Mammary epithelial cell (primary cell): ENCODE measurements around the gene EPHB2.

Experiments
- EZH2 ChIP-seq: IDR thresholded peaks from 2 replicates; pipeline ENCODE4 v1.6.1; 2012; ENCODE audit warnings: low read length, inconsistent platforms, borderline replicate concordance
- TF ChIP-seq, protein P1 (sequence below), 2 donors: IDR thresholded peaks in 1 of 2; conservative IDR thresholded peaks in 1 of 2; 2 replicates each; pipeline ENCODE4 v1.5.1; 2011 to 2012; ENCODE audit warnings: inconsistent platforms in 2 of 2, low read length in 2 of 2, mild to moderate bottlenecking in 2 of 2, control low read depth in 1 of 2, low read depth in 1 of 2; ENCODE audit not compliant: insufficient read depth in 1 of 2; ENCODE audit errors: extremely low read depth in 1 of 2

DNA sequence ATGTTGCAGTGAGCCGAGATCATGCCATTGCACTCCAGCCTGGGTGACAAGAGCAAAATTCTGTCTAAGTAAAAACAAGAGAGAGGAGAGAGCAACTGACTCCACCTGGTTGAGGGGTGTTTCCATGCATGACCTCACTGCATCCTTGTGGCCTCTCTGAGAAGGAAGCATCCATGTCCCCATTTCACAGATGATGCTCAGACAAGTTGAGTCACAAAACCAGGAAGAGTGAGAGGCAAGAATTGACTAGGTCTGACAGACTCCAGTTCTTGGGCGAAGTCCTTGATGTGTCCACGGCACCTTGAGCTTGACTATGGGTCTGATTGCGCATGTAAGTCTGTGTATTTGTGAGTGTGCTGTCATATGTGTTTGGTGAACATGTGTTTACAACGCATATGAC, 156.2 kb downstream of the EPHB2 start:
- TF ChIP-seq, protein P1, sequence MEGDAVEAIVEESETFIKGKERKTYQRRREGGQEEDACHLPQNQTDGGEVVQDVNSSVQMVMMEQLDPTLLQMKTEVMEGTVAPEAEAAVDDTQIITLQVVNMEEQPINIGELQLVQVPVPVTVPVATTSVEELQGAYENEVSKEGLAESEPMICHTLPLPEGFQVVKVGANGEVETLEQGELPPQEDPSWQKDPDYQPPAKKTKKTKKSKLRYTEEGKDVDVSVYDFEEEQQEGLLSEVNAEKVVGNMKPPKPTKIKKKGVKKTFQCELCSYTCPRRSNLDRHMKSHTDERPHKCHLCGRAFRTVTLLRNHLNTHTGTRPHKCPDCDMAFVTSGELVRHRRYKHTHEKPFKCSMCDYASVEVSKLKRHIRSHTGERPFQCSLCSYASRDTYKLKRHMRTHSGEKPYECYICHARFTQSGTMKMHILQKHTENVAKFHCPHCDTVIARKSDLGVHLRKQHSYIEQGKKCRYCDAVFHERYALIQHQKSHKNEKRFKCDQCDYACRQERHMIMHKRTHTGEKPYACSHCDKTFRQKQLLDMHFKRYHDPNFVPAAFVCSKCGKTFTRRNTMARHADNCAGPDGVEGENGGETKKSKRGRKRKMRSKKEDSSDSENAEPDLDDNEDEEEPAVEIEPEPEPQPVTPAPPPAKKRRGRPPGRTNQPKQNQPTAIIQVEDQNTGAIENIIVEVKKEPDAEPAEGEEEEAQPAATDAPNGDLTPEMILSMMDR (conservative IDR thresholded peaks at IDR 0.05 in 1 of 2, IDR thresholded peaks at IDR 0.05 in 1 of 2; ENCODE audit: extremely low read depth in 1 of 2, insufficient read depth in 1 of 2, low read depth in 1 of 2, low read length in 2 of 2) = no peak
- TF ChIP-seq EZH2 = no peak
